Measurements from ENCODE around the gene AASS.

DNA sequence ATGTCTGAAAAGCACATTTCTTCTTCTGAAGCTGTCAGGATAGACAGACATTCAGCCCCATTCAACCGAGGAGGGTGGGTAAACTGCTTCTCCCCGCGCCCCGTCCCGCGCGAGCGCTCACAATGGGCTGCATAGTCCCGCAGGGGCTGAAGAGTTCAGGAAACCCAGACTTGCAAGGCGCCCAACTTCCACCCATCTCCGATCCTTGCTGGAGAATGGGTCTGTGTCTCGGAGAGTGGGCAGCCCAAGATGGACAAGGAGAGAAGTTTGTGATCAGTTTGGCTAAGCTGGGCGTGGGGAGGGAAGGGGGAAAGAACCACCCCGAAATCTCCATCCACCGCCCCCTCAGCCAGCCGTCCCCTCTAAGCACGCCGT is 686 bp downstream of the AASS start:
- TF ChIP-seq POLR2A (IDR thresholded peaks at IDR 0.05; ENCODE audit: low read length) (no peak), GATA1 (IDR thresholded peaks at IDR 0.05; ENCODE audit: low read depth, low read length) (no peak)
